ENCODE results near the gene RIPK4.

RIPK4 gene

GRCh38 chr21:41808846-41809245, 42.0 kb upstream of the RIPK4 start:
- no peak for FAIRE-seq
- no peak for DNase-seq (ENCODE audit: insufficient read length, low spot score)
- TF ChIP-seq CTCF (IDR thresholded peaks at IDR 0.05; ENCODE audit: insufficient read depth, missing control alignments) = no peak

GRCh38 chr21:41808094-41808493, 41.2 kb upstream of the RIPK4 start:
- FAIRE-seq = no peak
- no peak for TF ChIP-seq CTCF (IDR thresholded peaks at IDR 0.05; ENCODE audit: insufficient read depth, missing control alignments)
- no peak for DNase-seq (ENCODE audit: insufficient read length, low spot score)

GRCh38 chr21:41806773-41807172, 39.9 kb upstream of the RIPK4 start:
- FAIRE-seq = no peak

GRCh38 chr21:41805643-41806042, 38.8 kb upstream of the RIPK4 start:
- FAIRE-seq = no peak
- TF ChIP-seq CTCF (IDR thresholded peaks at IDR 0.05; ENCODE audit: insufficient read depth, missing control alignments) = no peak

More at GRCh38 chr21:41806773-41807172, 39.9 kb upstream of the RIPK4 start:
- no peak for DNase-seq (ENCODE audit: insufficient read length, low spot score)
- TF ChIP-seq CTCF (IDR thresholded peaks at IDR 0.05; ENCODE audit: insufficient read depth, missing control alignments) = no peak

GRCh38 chr21:41805038-41805437, 38.2 kb upstream of the RIPK4 start:
- DNase-seq (ENCODE audit: insufficient read length, low spot score) = no peak
- FAIRE-seq = no peak
- TF ChIP-seq CTCF (IDR thresholded peaks at IDR 0.05; ENCODE audit: insufficient read depth, missing control alignments) = no peak

More at GRCh38 chr21:41805643-41806042, 38.8 kb upstream of the RIPK4 start:
- no peak for DNase-seq (ENCODE audit: insufficient read length, low spot score)

GRCh38 chr21:41804381-41804780, 37.5 kb upstream of the RIPK4 start:
- FAIRE-seq = no peak
- DNase-seq (ENCODE audit: insufficient read length, low spot score) = no peak
- no peak for TF ChIP-seq CTCF (IDR thresholded peaks at IDR 0.05; ENCODE audit: insufficient read depth, missing control alignments)

- FAIRE-seq (no peak), DNase-seq (ENCODE audit: insufficient read length, low spot score) (no peak)
- TF ChIP-seq CTCF (IDR thresholded peaks at IDR 0.05; ENCODE audit: insufficient read depth, missing control alignments) = no peak
Measured at GRCh38 chr21:41803316-41803715, 36.5 kb upstream of the RIPK4 start.
